Ammon's horn (tissue), 1 donor: Measurements from ENCODE around the gene HRH3.
A peak's percentile ranks its signal among the peaks of the same experiment; 100 is the strongest.

ENCODE experiments used
- DNase-seq: peaks from one replicate; pipeline ENCODE4 v3.0.0-alpha.2; 2016; ENCODE audit warnings: low spot score

The HRH3 gene

DNA sequence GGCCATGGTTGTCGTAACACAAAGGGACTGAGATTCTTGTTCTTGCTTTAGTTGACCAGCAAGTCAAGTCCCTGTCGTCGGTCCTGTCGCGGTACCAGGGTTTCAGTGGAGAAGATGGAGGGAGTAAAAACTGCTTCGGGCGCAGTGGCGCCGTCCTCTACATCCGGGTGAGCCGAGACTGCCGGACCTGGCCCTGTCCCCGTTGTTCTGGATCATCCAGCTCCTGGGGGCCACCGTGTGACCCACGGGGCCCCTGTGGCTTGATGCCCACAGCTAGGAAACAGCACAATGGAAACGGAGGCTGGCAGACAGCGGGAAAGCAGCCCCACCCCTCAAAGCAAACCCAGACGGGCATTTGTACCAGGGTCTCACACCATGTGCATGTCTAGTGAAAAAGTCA, 22.3 kb downstream of the HRH3 start:
- no peak for DNase-seq

GRCh38 chr20:62197311-62197710, 22.8 kb downstream of the HRH3 start:
- no peak for DNase-seq

DNA sequence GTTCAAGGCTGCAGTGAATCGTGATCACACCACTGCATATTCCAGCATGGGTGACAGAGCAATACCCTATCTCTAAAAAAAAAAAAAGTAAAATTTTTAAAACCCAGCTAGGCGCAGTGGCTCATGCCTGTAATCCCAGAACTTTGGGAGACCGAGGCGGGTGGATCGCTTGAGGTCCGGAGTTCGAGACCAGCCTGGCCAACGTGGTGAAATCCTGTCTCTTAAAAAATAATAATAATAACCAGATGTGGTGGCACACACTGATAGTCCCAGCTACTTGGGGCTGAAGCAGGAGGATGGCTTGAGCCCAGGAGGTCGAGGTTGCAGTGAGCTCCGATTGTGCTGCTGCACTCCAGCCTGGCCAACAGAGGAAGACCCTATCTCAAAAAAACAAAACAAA, 23.8 kb downstream of the HRH3 start:
- no peak for DNase-seq

DNA sequence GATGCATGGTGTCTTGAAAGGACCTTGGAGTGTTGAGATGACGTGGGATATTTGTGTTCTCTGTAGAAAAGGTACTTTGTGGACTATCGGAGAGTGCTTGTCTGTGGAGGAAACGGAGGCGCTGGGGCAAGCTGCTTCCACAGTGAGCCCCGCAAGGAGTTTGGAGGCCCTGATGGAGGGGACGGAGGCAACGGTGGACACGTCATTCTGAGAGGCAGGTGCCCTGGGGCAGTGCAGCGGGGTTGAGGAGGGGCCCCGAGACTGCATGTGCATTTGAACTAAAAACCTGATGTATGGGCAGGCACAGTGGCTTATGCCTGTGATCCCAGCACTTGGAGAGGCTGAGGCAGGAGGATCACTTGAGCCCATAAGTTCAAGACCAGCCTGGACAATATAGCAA, 24.3 kb downstream of the HRH3 start:
- DNase-seq: no peak

- DNase-seq: no peak
Observed at GRCh38 chr20:62195075-62195405, 25.0 kb downstream of the HRH3 start.

- no peak for DNase-seq
Observed at GRCh38 chr20:62193079-62194025, 26.7 kb downstream of the HRH3 start.

DNA sequence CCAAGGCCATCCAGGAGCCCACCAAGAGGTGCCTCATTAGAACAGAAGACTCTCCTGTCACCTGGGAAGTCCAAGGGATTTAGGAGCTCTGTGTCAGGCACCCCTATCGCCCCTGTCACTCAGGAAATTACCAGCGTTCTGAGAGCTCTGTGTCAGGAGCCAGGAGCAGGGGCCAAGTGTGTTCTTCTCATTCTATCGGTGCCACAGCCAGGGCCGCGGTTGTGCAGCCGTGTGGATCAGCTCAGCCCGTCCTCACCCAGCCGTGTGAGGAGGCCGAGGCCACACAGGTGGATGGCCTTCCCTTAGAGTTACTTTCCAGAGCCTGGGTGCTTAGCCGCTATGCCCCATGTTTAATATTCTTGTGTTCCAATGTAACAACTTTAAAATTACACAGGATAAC, 27.4 kb downstream of the HRH3 start:
- no peak for DNase-seq

GRCh38 chr20:62191781-62192559, 28.1 kb downstream of the HRH3 start:
- peak; percentile 25 for DNase-seq

DNA sequence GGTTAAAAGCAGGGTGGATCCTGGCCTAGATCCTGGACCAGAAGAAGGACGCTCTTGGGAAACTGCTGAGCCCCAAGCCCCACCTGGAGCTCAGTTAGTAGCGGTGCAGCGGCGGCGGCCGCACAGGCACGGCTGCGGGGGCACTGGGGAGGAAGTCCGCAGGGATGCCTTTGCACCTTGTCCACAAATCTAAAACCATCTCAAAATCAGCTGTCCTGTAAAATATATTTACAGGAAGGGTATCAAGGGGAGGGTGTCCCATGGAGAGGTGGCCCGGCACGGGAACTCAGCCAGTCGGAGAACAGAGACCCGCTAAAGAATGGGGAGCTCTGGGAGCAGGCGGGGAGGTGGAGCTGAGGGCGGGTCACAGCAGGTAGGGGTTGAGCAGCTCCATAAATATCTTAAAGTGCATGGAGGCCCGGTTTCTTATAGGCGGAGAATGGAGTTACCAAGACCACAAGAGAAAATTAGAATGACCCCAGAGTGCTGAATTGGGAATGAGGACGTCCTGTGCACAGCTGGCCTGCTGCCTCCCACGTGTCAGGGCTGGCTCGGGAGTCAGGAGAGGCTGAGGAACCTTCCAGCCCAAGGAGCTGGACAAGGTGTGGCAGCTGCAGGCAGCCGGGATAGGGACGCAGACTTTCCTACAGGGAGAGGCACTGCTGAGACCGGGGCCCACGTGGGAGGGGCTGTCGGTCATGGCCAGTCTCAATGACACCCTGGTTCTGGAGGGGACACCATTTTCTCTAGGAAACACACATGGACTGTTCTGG, 29.3 kb downstream of the HRH3 start:
- no peak for DNase-seq

GRCh38 chr20:62186887-62187866, 32.9 kb downstream of the HRH3 start:
- DNase-seq: no peak

DNA sequence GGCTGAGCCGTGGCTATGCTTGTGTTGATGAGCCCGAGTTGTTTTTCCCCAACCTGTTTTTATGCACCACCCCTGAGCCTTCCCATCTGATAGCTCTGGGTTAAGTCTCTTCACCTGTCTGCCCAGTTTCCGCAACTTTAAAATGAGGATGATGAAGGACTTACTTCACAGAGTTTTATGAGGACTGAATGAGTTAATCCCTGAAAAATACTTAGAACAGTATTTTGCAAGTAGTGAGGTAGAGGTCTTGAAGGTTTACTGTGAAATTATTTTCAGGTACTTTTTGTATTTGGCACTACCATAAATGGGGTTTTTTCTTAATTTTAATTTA, 34.0 kb downstream of the HRH3 start:
- DNase-seq: no peak

DNA sequence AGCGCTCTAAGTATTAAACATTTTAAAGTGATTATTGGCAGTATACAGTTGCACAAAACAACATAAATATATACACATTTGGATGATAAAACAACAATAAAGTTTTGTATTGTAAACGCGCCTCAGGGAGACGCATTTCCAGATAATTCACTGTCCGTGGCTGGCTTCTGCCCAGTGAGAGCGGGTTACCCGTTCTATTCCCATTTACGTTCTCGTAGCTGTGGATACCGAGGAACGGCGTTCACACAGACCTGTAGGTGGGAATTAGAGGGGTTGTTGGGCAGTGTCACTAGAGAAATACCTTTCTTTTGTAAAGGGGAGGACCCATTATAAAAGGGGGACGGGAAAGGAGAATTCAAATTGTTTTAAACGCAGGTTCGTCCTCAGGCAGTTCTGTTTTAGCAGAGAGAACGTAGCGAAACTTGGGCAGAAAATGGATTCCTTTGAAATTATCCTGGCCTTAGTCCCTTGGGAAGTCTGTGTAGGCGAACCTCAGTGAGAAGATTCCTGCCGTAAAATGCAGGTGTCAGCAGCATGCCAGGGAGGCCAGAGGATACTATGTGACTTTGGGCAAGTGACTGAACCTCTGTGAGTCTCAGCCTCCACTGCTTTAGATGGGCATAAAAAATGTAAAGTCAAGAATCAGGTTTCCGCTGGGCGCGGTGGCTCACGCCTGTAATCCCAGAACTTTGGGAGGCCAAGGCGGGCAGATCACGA, 36.5 kb downstream of the HRH3 start:
- DNase-seq: no peak

- peak; percentile 96 for DNase-seq
Observed at GRCh38 chr20:62182469-62183425, 37.3 kb downstream of the HRH3 start, which contains the start of gene MTG2. TSS of gene MTG2 (plus strand) at chr20:62183028. CDS start at chr20:62193421, 10,393 bp downstream.

GRCh38 chr20:62181808-62182207, 38.3 kb downstream of the HRH3 start:
- no peak for DNase-seq

DNA sequence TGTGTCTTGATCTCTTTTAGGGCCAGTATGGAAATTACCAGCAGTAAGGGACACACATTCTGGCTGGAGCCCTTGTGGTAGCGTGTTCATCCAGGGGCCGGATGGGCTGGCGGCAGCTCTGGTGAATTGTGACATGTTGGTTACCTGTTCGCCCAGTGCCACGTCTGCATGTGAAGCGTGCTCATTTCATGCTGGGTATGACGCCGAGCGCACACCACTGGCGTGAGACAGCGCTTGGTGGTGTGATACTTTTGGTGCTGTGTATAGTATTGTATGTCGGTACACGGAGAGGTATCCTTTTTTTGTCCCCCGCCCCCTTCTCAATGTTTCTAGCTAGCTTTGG, 40.9 kb downstream of the HRH3 start:
- DNase-seq: no peak

- DNase-seq: no peak
Observed at GRCh38 chr20:62178316-62179161, 41.5 kb downstream of the HRH3 start.

DNA sequence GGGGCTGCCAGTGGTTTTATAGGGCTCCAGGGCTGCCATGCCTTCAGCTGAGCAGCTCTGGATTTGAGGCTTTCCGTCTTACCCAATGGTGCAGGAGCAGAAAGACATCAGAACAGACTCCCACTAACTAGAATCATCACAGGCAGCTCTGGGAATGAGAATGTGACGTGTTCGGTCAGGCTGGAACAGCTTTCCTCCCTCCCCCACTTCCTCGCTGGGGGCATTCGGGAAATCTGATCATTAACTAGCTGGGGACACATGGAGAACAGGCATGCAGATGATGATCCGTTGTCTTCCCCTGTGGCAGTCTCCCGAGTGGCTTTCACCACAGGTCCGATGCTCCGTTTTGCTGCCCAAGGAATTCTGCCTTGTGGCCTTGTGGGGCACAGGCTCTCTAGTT, 42.8 kb downstream of the HRH3 start:
- DNase-seq: peak; percentile 68

DNA sequence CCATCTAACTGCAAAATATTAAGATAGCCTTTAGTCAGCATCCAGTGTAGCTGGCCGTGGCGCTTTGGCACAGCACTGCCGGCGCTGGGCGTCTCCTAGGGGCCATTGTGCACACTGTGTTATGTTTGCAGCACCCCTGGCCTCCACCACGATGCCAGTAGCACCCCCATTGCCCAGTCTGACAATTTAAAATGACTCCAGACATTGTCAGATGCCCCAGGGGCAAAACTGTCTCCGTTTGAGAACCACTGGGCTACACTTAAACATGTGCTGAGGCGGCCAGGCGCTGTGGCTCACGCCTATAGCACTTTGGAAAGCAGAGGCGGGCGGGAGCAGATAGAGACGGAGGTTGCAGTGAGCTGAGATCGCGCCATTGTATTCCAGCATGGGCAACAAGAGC, 43.2 kb downstream of the HRH3 start:
- no peak for DNase-seq

- DNase-seq: no peak
Observed at GRCh38 chr20:62175711-62176110, 44.4 kb downstream of the HRH3 start.
